Measurements from ENCODE around the gene TAF13.

DNA sequence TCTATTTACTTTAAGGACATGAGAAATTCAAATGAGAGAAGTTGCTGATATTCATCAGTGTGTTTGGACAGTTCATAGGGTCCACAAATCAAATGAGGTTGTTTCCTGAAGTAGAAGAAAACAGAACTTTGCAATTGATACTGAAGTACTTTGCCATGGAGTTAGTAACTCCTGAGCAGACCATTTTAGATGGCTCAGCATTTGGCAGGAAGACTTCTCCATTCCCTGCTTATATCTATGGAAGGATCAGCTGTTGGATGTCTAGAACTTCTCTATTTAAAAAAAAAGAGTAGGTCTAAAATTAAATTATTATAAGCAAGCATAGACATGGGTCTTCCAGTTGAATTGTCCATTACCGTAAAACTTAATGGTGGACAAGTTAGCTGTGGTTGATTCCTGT is 19.8 kb upstream of the TAF13 start:
- TF ChIP-seq CTCF (IDR thresholded peaks at IDR 0.05) (no peak), POLR2A (IDR thresholded peaks at IDR 0.05) (no peak), EP300 (IDR thresholded peaks at IDR 0.05; ENCODE audit: low read depth) (no peak), POLR2AphosphoS5 (IDR thresholded peaks at IDR 0.05) (no peak)

All from transverse colon (tissue), 4 donors.